HG03439 (cell line): ENCODE results near the gene OSTN.
"Not testable (repeated sequence)": the region's sequence is repeated elsewhere in the genome, so short reads cannot be mapped to it uniquely, and the experiment has no call there.

Experiments used
- ATAC-seq: cut with Tn5 transposase; IDR thresholded peaks from one replicate; pipeline ENCODE4 v1.9.1; 2021; ENCODE audit warnings: mild to moderate bottlenecking, moderate library complexity; ENCODE audit not compliant: unreplicated experiment

Gene OSTN

GRCh38 chr3:191198932-191199331, at the start of gene OSTN:
TSS of gene OSTN (plus strand) at chr3:191199241. CDS start at chr3:191212533, 13,292 bp downstream.
- ATAC-seq = no peak

- no peak for ATAC-seq
These were observed 47.4 kb upstream of the OSTN start for GRCh38 chr3:191151653-191152052.

GRCh38 chr3:191154827-191155226, 44.2 kb upstream of the OSTN start:
- no peak for ATAC-seq

- ATAC-seq = no peak
These were observed 40.8 kb upstream of the OSTN start for GRCh38 chr3:191158247-191158646.

- no peak for ATAC-seq
These were observed 40.2 kb upstream of the OSTN start for GRCh38 chr3:191158815-191159214.

- ATAC-seq = no peak
These were observed 33.2 kb upstream of the OSTN start for GRCh38 chr3:191165802-191166201.

- no peak for ATAC-seq
These were observed 32.7 kb upstream of the OSTN start for GRCh38 chr3:191166368-191166767.

- ATAC-seq = no peak
These were observed 29.5 kb upstream of the OSTN start for GRCh38 chr3:191169566-191169965.

GRCh38 chr3:191170097-191170496, 28.9 kb upstream of the OSTN start:
- no peak for ATAC-seq

GRCh38 chr3:191175102-191175501, 23.9 kb upstream of the OSTN start:
- ATAC-seq = no peak

GRCh38 chr3:191176038-191176785, 22.8 kb upstream of the OSTN start:
- no peak for ATAC-seq

- not testable (repeated sequence) for ATAC-seq
These were observed 13.7 kb upstream of the OSTN start for GRCh38 chr3:191185382-191185781.

- ATAC-seq = not testable (repeated sequence)
These were observed 10.8 kb upstream of the OSTN start for GRCh38 chr3:191188246-191188645.

- ATAC-seq = not testable (repeated sequence)
These were observed 6.8 kb upstream of the OSTN start for GRCh38 chr3:191192270-191192669.

GRCh38 chr3:191192941-191193340, 6.1 kb upstream of the OSTN start:
- no peak for ATAC-seq

GRCh38 chr3:191197761-191198306, 1.2 kb upstream of the OSTN start:
- no peak for ATAC-seq

- ATAC-seq = no peak
These were observed 561 bp upstream of the OSTN start for GRCh38 chr3:191198480-191198879.

- no peak for ATAC-seq
These were observed 11.0 kb downstream of the OSTN start for GRCh38 chr3:191210032-191210431.

- ATAC-seq = no peak
These were observed 17.5 kb downstream of the OSTN start for GRCh38 chr3:191216510-191216909.

GRCh38 chr3:191217301-191217700, 18.3 kb downstream of the OSTN start:
- ATAC-seq = no peak

- ATAC-seq = no peak
These were observed 21.9 kb downstream of the OSTN start for GRCh38 chr3:191220908-191221307.

GRCh38 chr3:191221638-191222037, 22.6 kb downstream of the OSTN start:
- ATAC-seq = no peak

GRCh38 chr3:191227541-191227940, 28.5 kb downstream of the OSTN start:
- ATAC-seq = no peak
